ENCODE results near the gene NPEPL1.

DNA sequence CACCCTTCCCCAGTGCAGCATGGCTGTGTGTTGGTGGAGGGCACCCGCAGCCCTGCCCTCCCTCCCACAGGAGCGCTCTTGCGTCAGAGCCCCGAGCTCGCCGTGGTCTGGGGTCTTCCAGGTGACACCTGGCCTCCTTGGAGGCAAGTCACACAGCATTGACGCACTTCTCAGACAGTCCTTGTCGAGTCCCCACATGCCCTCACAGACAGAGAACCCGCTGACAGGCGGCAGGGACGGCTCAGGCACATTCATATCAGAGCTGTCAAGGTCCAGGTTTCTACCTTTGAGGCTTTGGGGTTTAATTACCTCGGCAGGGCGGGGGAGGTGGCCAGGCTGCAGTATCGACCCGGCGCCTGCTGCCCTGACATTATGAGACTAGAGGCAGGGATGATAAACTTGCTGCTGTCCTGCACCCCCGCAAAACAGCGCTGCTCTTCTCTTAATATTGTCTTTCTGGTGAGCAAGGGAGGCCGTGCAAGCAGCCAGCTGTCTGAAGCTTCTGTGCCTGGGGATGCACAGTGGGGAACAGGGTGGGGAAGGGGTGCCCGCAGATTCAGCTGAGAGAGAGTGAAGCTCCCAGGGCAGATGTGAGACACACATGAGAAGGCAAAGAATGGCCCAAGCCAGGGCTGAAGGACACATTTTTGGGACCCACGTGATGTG is 4.7 kb downstream of the NPEPL1 start:
- TF ChIP-seq, protein P1, sequence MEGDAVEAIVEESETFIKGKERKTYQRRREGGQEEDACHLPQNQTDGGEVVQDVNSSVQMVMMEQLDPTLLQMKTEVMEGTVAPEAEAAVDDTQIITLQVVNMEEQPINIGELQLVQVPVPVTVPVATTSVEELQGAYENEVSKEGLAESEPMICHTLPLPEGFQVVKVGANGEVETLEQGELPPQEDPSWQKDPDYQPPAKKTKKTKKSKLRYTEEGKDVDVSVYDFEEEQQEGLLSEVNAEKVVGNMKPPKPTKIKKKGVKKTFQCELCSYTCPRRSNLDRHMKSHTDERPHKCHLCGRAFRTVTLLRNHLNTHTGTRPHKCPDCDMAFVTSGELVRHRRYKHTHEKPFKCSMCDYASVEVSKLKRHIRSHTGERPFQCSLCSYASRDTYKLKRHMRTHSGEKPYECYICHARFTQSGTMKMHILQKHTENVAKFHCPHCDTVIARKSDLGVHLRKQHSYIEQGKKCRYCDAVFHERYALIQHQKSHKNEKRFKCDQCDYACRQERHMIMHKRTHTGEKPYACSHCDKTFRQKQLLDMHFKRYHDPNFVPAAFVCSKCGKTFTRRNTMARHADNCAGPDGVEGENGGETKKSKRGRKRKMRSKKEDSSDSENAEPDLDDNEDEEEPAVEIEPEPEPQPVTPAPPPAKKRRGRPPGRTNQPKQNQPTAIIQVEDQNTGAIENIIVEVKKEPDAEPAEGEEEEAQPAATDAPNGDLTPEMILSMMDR (IDR thresholded peaks at IDR 0.05; ENCODE audit: extremely low read depth in 1 of 2, insufficient read depth in 1 of 2, low read depth in 1 of 2, low read length in 2 of 2), result no peak
- TF ChIP-seq POLR2A (IDR thresholded peaks at IDR 0.05; ENCODE audit: low read depth, low read length), result no peak
- TF ChIP-seq POLR2AphosphoS5 (IDR thresholded peaks at IDR 0.05; ENCODE audit: insufficient read depth, low read depth, low read length), result no peak
- TF ChIP-seq EZH2 (IDR thresholded peaks at IDR 0.05; ENCODE audit: borderline replicate concordance, low read depth, low read length, severe bottlenecking), result no peak
- no peak for TF ChIP-seq MYC (IDR thresholded peaks at IDR 0.05; ENCODE audit: low read depth, low read length)

Data from endothelial cell of umbilical vein (primary cell).